ENCODE data around the gene ANKRA2. TPM values are rescaled to one million over a fixed set of nuclear protein-coding genes. Genes with fewer than 3 reads are reported as not detected.
A peak's percentile ranks its signal among the peaks of the same experiment; 100 is the strongest.

ANKRA2 gene
- total and polyA plus RNA-seq, 2 of the 8 experiments (the other 6 are each of a cell fraction or from before 2014, with no cell fraction given) = 7.0 to 12.6 TPM

DNA sequence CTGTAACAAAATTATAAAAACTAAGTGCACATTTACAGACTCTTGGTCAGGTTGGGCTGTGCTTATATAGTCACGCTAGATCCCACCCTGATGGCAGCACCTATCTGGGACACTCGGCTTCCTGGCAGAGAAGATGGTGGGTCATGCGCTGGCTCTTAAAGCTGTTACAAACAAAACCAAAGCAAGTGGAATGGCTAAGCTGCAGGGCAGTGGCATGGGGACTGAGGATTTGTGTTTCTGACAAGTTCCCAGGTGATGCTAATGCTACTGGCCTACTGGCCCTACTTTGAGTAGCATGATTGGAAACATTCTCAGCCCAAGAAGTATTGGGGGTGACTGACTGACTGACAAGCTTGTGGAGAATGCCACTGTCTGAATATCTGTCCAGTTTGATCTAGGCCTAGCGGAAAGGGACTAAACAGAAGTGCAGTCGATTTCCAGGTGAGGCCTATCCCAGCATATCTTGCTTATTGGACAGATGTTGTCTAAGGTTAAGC is 58.9 kb downstream of the ANKRA2 start:
- TF ChIP-seq POLR2AphosphoS5 (IDR thresholded peaks at IDR 0.05; ENCODE audit: low read depth, low read length) (peak; percentile 72), KDM1A (IDR thresholded peaks at IDR 0.05; ENCODE audit: borderline replicate concordance, low read length) (no peak), POLR2A (IDR thresholded peaks at IDR 0.05; ENCODE audit: control extremely low read depth in 1 of 2, low read depth in 2 of 2, low read length in 2 of 2) (peak; percentile 42 to 76)
- H3K27me3 ChIP-seq (replicated peaks in 1 of 4; ENCODE audit: control insufficient read depth in 3 of 4, extremely low read depth in 1 of 4, insufficient read depth in 3 of 4, low read length in 3 of 4) = no peaks in the 10 kb centered on the region
- no peak overlapping the region for H4K5ac ChIP-seq (ENCODE audit: insufficient read length, low read depth, low read length)
- peaks cover 13 to 53% (median 34%) of the 10 kb centered on the region in 4 experiments for H3K36me3 ChIP-seq (ENCODE audit: control insufficient read depth in 2 of 4, insufficient read depth in 4 of 4, low read length in 3 of 4)
- no peak overlapping the region for H3K56ac ChIP-seq (replicated peaks; ENCODE audit: insufficient read length, low read depth, low read length)
- no peak overlapping the region for H3K18ac ChIP-seq (ENCODE audit: extremely low read depth, low read length)
- H3K23me2 ChIP-seq (ENCODE audit: low read depth, low read length) = no peaks in the 10 kb centered on the region
- no peak for DNase-seq (ENCODE audit: low read depth in 1 of 2, low spot score in 2 of 2)
- no peak overlapping the region for H3K23ac ChIP-seq (ENCODE audit: insufficient read length)
- no peaks in the 10 kb centered on the region for H3K9me3 ChIP-seq (ENCODE audit: insufficient read depth in 2 of 2, low read depth in 1 of 2, low read length in 1 of 2)
- no peak overlapping the region for H3K4me3 ChIP-seq (ENCODE audit: extremely low read depth in 1 of 4, insufficient read depth in 2 of 4, low read depth in 3 of 4, low read length in 4 of 4)
- no peak overlapping the region for H3K4ac ChIP-seq (replicated peaks; ENCODE audit: insufficient read length, low read depth, low read length)
- ChIA-PET POLR2A (ENCODE audit: partially characterized antibody) (interaction anchor here (0.6 to 5.0 kb wide), 11 partner anchors 9 to 208 kb away, joined by 3 to 58 read pairs (median 6); partner anchors contain the start of gene BTF3), CTCF (ENCODE audit: partially characterized antibody) (interaction anchor here (1.2 to 3.7 kb wide), 8 partner anchors 11 to 53 kb away, joined by 3 to 20 read pairs (median 6); no protein-coding TSS in a partner anchor)
- no peak overlapping the region for H2BK12ac ChIP-seq (ENCODE audit: low read depth, low read length)
- H2BK5ac ChIP-seq (ENCODE audit: low read depth, low read length) = no peak overlapping the region
- FAIRE-seq = no peak
- no peak overlapping the region for H3K27ac ChIP-seq (ENCODE audit: low read depth, low read length)
- no peak overlapping the region for H4K8ac ChIP-seq (ENCODE audit: extremely low read depth, insufficient read depth, low read length)
- no peak overlapping the region for H2BK15ac ChIP-seq (ENCODE audit: low read length)
- H3K4me2 ChIP-seq (ENCODE audit: insufficient read depth in 1 of 2, low read depth in 2 of 2, low read length in 2 of 2) = no peak overlapping the region
- no peak overlapping the region for H2AFZ ChIP-seq (ENCODE audit: low read length)
- no peak overlapping the region for H2AK5ac ChIP-seq (ENCODE audit: low read depth, low read length)
- H3K14ac ChIP-seq (ENCODE audit: insufficient read length) = no peak overlapping the region
- peaks cover under 1 to 14% of the 10 kb centered on the region in 2 experiments; a peak in 3 of 4 replicates for H3K79me2 ChIP-seq (ENCODE audit: control insufficient read depth in 1 of 2, insufficient read depth in 2 of 2, low read length in 2 of 2)
- peaks cover 0 to 3% of the 10 kb centered on the region in 2 experiments for H4K20me1 ChIP-seq (replicated peaks in 1 of 2; ENCODE audit: control insufficient read depth in 1 of 2, insufficient read depth in 2 of 2, low read length in 2 of 2)
- peaks cover under 1% of the 10 kb centered on the region; the same call in 1 of the 2 replicates for H3K79me1 ChIP-seq (ENCODE audit: low read depth, low read length)
- H3K4me1 ChIP-seq (replicated peaks in 1 of 4; ENCODE audit: control insufficient read depth in 3 of 4, insufficient read depth in 4 of 4, low read length in 3 of 4) = no peaks in the 10 kb centered on the region
- H4K91ac ChIP-seq (replicated peaks; ENCODE audit: insufficient read length, low read length) = no peak overlapping the region
- no peak overlapping the region for H3K9ac ChIP-seq (replicated peaks in 1 of 4; ENCODE audit: extremely low read depth in 1 of 4, low read depth in 3 of 4, low read length in 3 of 4)
- H2BK20ac ChIP-seq (ENCODE audit: low read length) = no peak overlapping the region
- no peak overlapping the region for H2BK120ac ChIP-seq (replicated peaks; ENCODE audit: low read depth, low read length)
- 86% methylated on average over 5 of the region's 5 CpGs; no CpG with 5 or more reads in 1 of the 2 experiments for WGBS, 2 experiments (ENCODE audit: extremely low coverage in 1 of 2, insufficient coverage in 1 of 2, insufficient read length in 1 of 2, insufficient replicate concordance in 2 of 2, low coverage in 1 of 2, low lambda C conversion rate in 2 of 2, missing lambda C conversion rate in 1 of 2)

Other genes starting within 250 kb of the ANKRA2 start
- 0.73 and 1.1 TPM in 2 replicates for gene FOXD1, start 116.9 kb downstream of the ANKRA2 start, total RNA-seq (2021; fragmentation: NEBNext Ultra II Directional; extraction: Animal tissue kit (Norgen Biotek cat#: 25700))
- 0.11 and 0.17 TPM in 2 replicates for gene FOXD1, start 116.9 kb downstream of the ANKRA2 start, polyA plus RNA-seq (2011; rRNA removed)
- 754 and 760 TPM in 2 replicates for gene BTF3, start 67.2 kb downstream of the ANKRA2 start, total RNA-seq (2021; fragmentation: NEBNext Ultra II Directional; extraction: Animal tissue kit (Norgen Biotek cat#: 25700))
- gene BTF3, start 67.2 kb downstream of the ANKRA2 start, polyA plus RNA-seq (2011; rRNA removed) = 228 and 396 TPM in 2 replicates
- 33.6 and 35.1 TPM in 2 replicates for gene UTP15, start 104 bp upstream of the ANKRA2 start, total RNA-seq (2021; fragmentation: NEBNext Ultra II Directional; extraction: Animal tissue kit (Norgen Biotek cat#: 25700))
- 14.3 and 17.4 TPM in 2 replicates for gene UTP15, start 104 bp upstream of the ANKRA2 start, polyA plus RNA-seq (2011; rRNA removed)
- gene ARHGEF28, start 60.6 kb upstream of the ANKRA2 start, total RNA-seq (2021; fragmentation: NEBNext Ultra II Directional; extraction: Animal tissue kit (Norgen Biotek cat#: 25700)) = 0.77 and 1.0 TPM in 2 replicates
- gene ARHGEF28, start 60.6 kb upstream of the ANKRA2 start, polyA plus RNA-seq (2011; rRNA removed) = 0.31 and 0.33 TPM in 2 replicates

All from H1 (cell line).